ENCODE data around the gene IFIT3. TPM values are rescaled to one million over a fixed set of nuclear protein-coding genes. Genes with fewer than 3 reads are reported as not detected.

IFIT3 gene
- polyA plus RNA-seq, 1 of the 3 experiments (the other 2 are of a cell fraction), result 3.2 TPM

DNA sequence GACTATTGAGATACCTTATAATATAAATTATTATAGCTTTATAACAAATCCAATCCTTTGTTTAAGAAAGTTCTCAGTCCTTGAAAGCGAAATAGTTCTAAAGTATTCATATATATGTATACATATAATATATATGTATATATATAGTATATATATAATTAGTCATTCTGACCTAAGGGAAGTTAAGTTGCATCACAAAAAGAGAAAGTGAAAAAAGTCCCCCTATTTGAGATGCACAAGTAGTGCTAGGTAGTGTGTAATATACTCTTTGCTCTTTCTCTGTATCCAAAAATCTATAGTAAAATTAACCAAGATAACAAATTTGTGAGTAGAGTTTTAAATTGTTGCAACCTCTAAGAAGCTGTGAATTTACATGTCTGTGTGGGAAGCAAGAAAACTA lies 36.7 kb downstream of the IFIT3 start:
- Histone ChIP-seq H3K9me2 (no peaks in the 10 kb centered on the region), H3K9me3 (no peaks in the 10 kb centered on the region), H3K36me3 (replicated peaks in 1 of 2; ENCODE audit: control insufficient read depth in 1 of 2, insufficient read depth in 2 of 2, low read length in 1 of 2) (no peaks in the 10 kb centered on the region), H3K79me2 (ENCODE audit: insufficient read depth) (no peaks in the 10 kb centered on the region), H3K4me2 (no peak overlapping the region), H3K4me1 (ENCODE audit: control insufficient read depth in 1 of 2, insufficient read depth in 2 of 2, low read depth in 1 of 2, low read length in 1 of 2) (peaks cover 4 to 8% of the 10 kb centered on the region in 2 experiments; a peak in 1 of 4 replicates), H2AFZ (ENCODE audit: low read depth) (no peak overlapping the region), H3F3A (replicated peaks; ENCODE audit: insufficient read depth) (no peaks in the 10 kb centered on the region), H3K9ac (no peak overlapping the region), H3K27me3 (ENCODE audit: insufficient read depth) (no peaks in the 10 kb centered on the region), H3K4me3 (ENCODE audit: low read depth in 2 of 2, low read length in 1 of 2) (no peak overlapping the region), H4K20me1 (ENCODE audit: insufficient read depth) (no peaks in the 10 kb centered on the region), H3K27ac (ENCODE audit: low read depth in 2 of 2, low read length in 1 of 2) (no peak overlapping the region)
- CTCF ChIA-PET, result interaction anchor here (1.0 to 1.2 kb wide), 3 partner anchors 25 to 147 kb away, joined by 3 to 4 read pairs (median 3); no protein-coding TSS in a partner anchor
- no peak for DNase-seq
- TF ChIP-seq GABPA (IDR thresholded peaks at IDR 0.05; ENCODE audit: low read depth) (no peak), NFIC (IDR thresholded peaks at IDR 0.05; ENCODE audit: borderline replicate concordance) (no peak), MXI1 (IDR thresholded peaks at IDR 0.05; ENCODE audit: low read depth, low read length) (no peak)
- 80% methylated on average over 1 of the region's 1 CpG for WGBS (ENCODE audit: low lambda C conversion rate)
- POLR2A ChIA-PET, result no interaction called here

- WGBS (ENCODE audit: low lambda C conversion rate), result 91% methylated on average over 4 of the region's 4 CpGs
- POLR2A ChIA-PET, result no interaction called here
- H3K4me2 ChIP-seq, result no peak overlapping the region
- no peaks in the 10 kb centered on the region for H3K9me3 ChIP-seq
- no peaks in the 10 kb centered on the region for H3K36me3 ChIP-seq (replicated peaks in 1 of 2; ENCODE audit: control insufficient read depth in 1 of 2, insufficient read depth in 2 of 2, low read length in 1 of 2)
- no peak overlapping the region for H3K9ac ChIP-seq
- no peak overlapping the region for H2AFZ ChIP-seq (ENCODE audit: low read depth)
- no peak for TF ChIP-seq FOXM1 (IDR thresholded peaks at IDR 0.05; ENCODE audit: low read depth)
- TF ChIP-seq, protein P1, sequence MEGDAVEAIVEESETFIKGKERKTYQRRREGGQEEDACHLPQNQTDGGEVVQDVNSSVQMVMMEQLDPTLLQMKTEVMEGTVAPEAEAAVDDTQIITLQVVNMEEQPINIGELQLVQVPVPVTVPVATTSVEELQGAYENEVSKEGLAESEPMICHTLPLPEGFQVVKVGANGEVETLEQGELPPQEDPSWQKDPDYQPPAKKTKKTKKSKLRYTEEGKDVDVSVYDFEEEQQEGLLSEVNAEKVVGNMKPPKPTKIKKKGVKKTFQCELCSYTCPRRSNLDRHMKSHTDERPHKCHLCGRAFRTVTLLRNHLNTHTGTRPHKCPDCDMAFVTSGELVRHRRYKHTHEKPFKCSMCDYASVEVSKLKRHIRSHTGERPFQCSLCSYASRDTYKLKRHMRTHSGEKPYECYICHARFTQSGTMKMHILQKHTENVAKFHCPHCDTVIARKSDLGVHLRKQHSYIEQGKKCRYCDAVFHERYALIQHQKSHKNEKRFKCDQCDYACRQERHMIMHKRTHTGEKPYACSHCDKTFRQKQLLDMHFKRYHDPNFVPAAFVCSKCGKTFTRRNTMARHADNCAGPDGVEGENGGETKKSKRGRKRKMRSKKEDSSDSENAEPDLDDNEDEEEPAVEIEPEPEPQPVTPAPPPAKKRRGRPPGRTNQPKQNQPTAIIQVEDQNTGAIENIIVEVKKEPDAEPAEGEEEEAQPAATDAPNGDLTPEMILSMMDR (IDR thresholded peaks at IDR 0.05), result no peak
- TF ChIP-seq ELF1 (IDR thresholded peaks at IDR 0.05), result no peak
- no peak for TF ChIP-seq EP300 (IDR thresholded peaks at IDR 0.05; ENCODE audit: borderline replicate concordance in 1 of 2, low read depth in 1 of 2, low read length in 1 of 2)
- no peak for TF ChIP-seq POLR2AphosphoS5 (IDR thresholded peaks at IDR 0.05; ENCODE audit: low read depth, low read length)
- TF ChIP-seq RAD21 (IDR thresholded peaks at IDR 0.05; ENCODE audit: low read length), result no peak
- no peak for TF ChIP-seq SMC3 (IDR thresholded peaks at IDR 0.05; ENCODE audit: low read depth, low read length)
- no peak for TF ChIP-seq RCOR1 (IDR thresholded peaks at IDR 0.05; ENCODE audit: low read length)
- no peaks in the 10 kb centered on the region for H4K20me1 ChIP-seq (ENCODE audit: insufficient read depth)
- H3K4me1 ChIP-seq (ENCODE audit: control insufficient read depth in 1 of 2, insufficient read depth in 2 of 2, low read depth in 1 of 2, low read length in 1 of 2), result peaks cover 4 to 6% of the 10 kb centered on the region in 2 experiments; a peak in 1 of 4 replicates
- H3K79me2 ChIP-seq (ENCODE audit: insufficient read depth), result no peaks in the 10 kb centered on the region
- H3K4me3 ChIP-seq (ENCODE audit: low read depth in 2 of 2, low read length in 1 of 2), result no peak overlapping the region
- H3K27ac ChIP-seq (ENCODE audit: low read depth in 2 of 2, low read length in 1 of 2), result no peak overlapping the region
- H3F3A ChIP-seq (replicated peaks; ENCODE audit: insufficient read depth), result no peaks in the 10 kb centered on the region
- CTCF ChIA-PET, result interaction anchor here (2.2 to 3.6 kb wide), 3 partner anchors 8 to 84 kb away, joined by 7 to 13 read pairs (median 12); no protein-coding TSS in a partner anchor
- no peaks in the 10 kb centered on the region for H3K9me2 ChIP-seq
- H3K27me3 ChIP-seq (ENCODE audit: insufficient read depth), result no peaks in the 10 kb centered on the region
- DNase-seq, result no peak
Observed at GRCh38 chr10:89367529-89367928, 39.7 kb downstream of the IFIT3 start.

DNA sequence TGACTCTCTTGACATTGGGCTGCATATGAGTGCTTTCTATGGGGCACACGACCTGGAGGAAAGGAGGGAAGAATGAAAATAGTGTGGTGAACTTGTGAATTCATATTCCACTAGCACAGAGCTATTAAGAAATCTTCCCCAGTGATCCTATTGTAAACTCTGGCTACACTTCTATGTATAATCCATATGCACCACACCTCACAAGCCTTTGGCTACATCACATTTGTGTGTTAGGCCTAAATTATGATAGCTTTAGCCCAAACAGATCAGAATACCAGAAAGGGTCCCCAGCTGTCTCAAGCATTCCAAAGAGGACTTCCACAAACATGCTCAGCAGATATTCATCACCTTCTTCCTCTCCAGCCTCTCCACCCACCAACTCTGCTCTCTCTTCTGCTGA lies 40.3 kb downstream of the IFIT3 start:
- Histone ChIP-seq H3K4me3 (ENCODE audit: low read depth in 2 of 2, low read length in 1 of 2) (no peak overlapping the region), H2AFZ (ENCODE audit: low read depth) (no peak overlapping the region), H3K9me2 (no peaks in the 10 kb centered on the region), H3K4me2 (no peak overlapping the region), H3K9me3 (no peaks in the 10 kb centered on the region), H3K4me1 (ENCODE audit: control insufficient read depth in 1 of 2, insufficient read depth in 2 of 2, low read depth in 1 of 2, low read length in 1 of 2) (peaks cover 3 to 4% of the 10 kb centered on the region in 2 experiments; a peak in 1 of 4 replicates), H3K27ac (ENCODE audit: low read depth in 2 of 2, low read length in 1 of 2) (no peak overlapping the region), H3K27me3 (ENCODE audit: insufficient read depth) (no peaks in the 10 kb centered on the region), H3K36me3 (replicated peaks in 1 of 2; ENCODE audit: control insufficient read depth in 1 of 2, insufficient read depth in 2 of 2, low read length in 1 of 2) (no peaks in the 10 kb centered on the region), H3F3A (replicated peaks; ENCODE audit: insufficient read depth) (no peaks in the 10 kb centered on the region), H3K9ac (no peak overlapping the region), H3K79me2 (ENCODE audit: insufficient read depth) (no peaks in the 10 kb centered on the region), H4K20me1 (ENCODE audit: insufficient read depth) (no peaks in the 10 kb centered on the region)
- WGBS (ENCODE audit: low lambda C conversion rate), result 67% methylated on average over 1 of the region's 1 CpG
- CTCF ChIA-PET, result interaction anchor here (1.1 to 3.6 kb wide), 13 partner anchors 9 to 154 kb away, joined by 3 to 17 read pairs (median 8); partner anchors contain the start of gene IFIT1B
- DNase-seq, result no peak
- POLR2A ChIA-PET, result no interaction called here
- no peak for TF ChIP-seq FOSL2 (IDR thresholded peaks at IDR 0.05; ENCODE audit: borderline replicate concordance, low read depth)
- TF ChIP-seq, protein P2, sequence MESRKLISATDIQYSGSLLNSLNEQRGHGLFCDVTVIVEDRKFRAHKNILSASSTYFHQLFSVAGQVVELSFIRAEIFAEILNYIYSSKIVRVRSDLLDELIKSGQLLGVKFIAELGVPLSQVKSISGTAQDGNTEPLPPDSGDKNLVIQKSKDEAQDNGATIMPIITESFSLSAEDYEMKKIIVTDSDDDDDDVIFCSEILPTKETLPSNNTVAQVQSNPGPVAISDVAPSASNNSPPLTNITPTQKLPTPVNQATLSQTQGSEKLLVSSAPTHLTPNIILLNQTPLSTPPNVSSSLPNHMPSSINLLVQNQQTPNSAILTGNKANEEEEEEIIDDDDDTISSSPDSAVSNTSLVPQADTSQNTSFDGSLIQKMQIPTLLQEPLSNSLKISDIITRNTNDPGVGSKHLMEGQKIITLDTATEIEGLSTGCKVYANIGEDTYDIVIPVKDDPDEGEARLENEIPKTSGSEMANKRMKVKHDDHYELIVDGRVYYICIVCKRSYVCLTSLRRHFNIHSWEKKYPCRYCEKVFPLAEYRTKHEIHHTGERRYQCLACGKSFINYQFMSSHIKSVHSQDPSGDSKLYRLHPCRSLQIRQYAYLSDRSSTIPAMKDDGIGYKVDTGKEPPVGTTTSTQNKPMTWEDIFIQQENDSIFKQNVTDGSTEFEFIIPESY (IDR thresholded peaks at IDR 0.05; ENCODE audit: borderline replicate concordance, low read depth), result no peak
- TF ChIP-seq RFX5 (IDR thresholded peaks at IDR 0.05; ENCODE audit: low read length), result no peak
- TF ChIP-seq POLR2AphosphoS5 (IDR thresholded peaks at IDR 0.05; ENCODE audit: low read depth, low read length), result no peak
- TF ChIP-seq RCOR1 (IDR thresholded peaks at IDR 0.05; ENCODE audit: low read length), result no peak
- no peak for TF ChIP-seq TEAD4 (IDR thresholded peaks at IDR 0.05; ENCODE audit: borderline replicate concordance, insufficient read depth)
- TF ChIP-seq CHD2 (IDR thresholded peaks at IDR 0.05; ENCODE audit: low read length, partially characterized antibody), result no peak
- no peak for TF ChIP-seq YY1 (IDR thresholded peaks at IDR 0.05; ENCODE audit: low read depth)
- TF ChIP-seq, protein P3, sequence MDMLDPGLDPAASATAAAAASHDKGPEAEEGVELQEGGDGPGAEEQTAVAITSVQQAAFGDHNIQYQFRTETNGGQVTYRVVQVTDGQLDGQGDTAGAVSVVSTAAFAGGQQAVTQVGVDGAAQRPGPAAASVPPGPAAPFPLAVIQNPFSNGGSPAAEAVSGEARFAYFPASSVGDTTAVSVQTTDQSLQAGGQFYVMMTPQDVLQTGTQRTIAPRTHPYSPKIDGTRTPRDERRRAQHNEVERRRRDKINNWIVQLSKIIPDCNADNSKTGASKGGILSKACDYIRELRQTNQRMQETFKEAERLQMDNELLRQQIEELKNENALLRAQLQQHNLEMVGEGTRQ (IDR thresholded peaks at IDR 0.05; ENCODE audit: borderline replicate concordance, low read depth, low read length), result no peak

Measured in SK-N-SH (cell line).